GM18858 (cell line): ENCODE data around the gene CCDC185.

ENCODE experiments used
- ATAC-seq: cut with Tn5 transposase; IDR thresholded peaks from one replicate; pipeline ENCODE4 v1.9.1; 2021; ENCODE audit not compliant: unreplicated experiment

CCDC185 gene

GRCh38 chr1:223429313-223429731 is 36.1 kb downstream of the CCDC185 start:
- ATAC-seq: no peak

GRCh38 chr1:223429821-223430220 is 36.6 kb downstream of the CCDC185 start:
- ATAC-seq: no peak

GRCh38 chr1:223430236-223430635 is 37.0 kb downstream of the CCDC185 start:
- no peak for ATAC-seq

GRCh38 chr1:223437151-223437550 is 43.9 kb downstream of the CCDC185 start:
- ATAC-seq: no peak

GRCh38 chr1:223443397-223443796 is 50.2 kb downstream of the CCDC185 start:
- no peak for ATAC-seq

- no peak for ATAC-seq
Observed at GRCh38 chr1:223444411-223444810, 51.2 kb downstream of the CCDC185 start.
